Liver (tissue), 9 donors: Measurements from ENCODE around the gene KCNQ5. TPM values are rescaled to one million over a fixed set of nuclear protein-coding genes. Genes with fewer than 3 reads are reported as not detected.

Source experiments
- DNase-seq: peaks from one replicate; pipeline ENCODE4 v3.0.0-alpha.2; 2017; ENCODE audit warnings: low spot score
- H3K27ac ChIP-seq, 2 donors: one replicate each; pipeline ENCODE4 v1.7.0; 2013; ENCODE audit warnings: inconsistent platforms in 2 of 2, low read length in 2 of 2, control low read depth in 1 of 2, low read depth in 1 of 2, mild to moderate bottlenecking in 1 of 2
- H3K27me3 ChIP-seq, 4 donors: one replicate each; pipeline versions ENCODE4 v1.6.1 to v1.7.0; 2013; ENCODE audit warnings: low read length in 3 of 4, inconsistent platforms in 1 of 4, mild to moderate bottlenecking in 1 of 4, moderate library complexity in 1 of 4; ENCODE audit not compliant: control insufficient read depth in 4 of 4, insufficient read depth in 4 of 4
- H3K36me3 ChIP-seq, 4 donors: one replicate each; pipeline versions ENCODE4 v1.6.1 to v1.7.0; 2013; ENCODE audit warnings: low read length in 3 of 4, mild to moderate bottlenecking in 3 of 4, low read depth in 1 of 4, moderate library complexity in 1 of 4; ENCODE audit not compliant: control insufficient read depth in 4 of 4, insufficient read depth in 3 of 4
- H3K4me1 ChIP-seq, 4 donors: one replicate each; pipeline versions ENCODE4 v1.6.1 to v1.7.0; 2013; ENCODE audit warnings: low read length in 3 of 4, mild to moderate bottlenecking in 3 of 4, moderate library complexity in 1 of 4; ENCODE audit not compliant: control insufficient read depth in 4 of 4, insufficient read depth in 4 of 4
- H3K4me3 ChIP-seq, 3 donors: one replicate each; pipeline versions ENCODE4 v1.6.1 to v1.7.0; 2013; ENCODE audit warnings: low read length in 3 of 3, control low read depth in 1 of 3, low read depth in 1 of 3, mild to moderate bottlenecking in 1 of 3
- H3K9ac ChIP-seq, 2 donors: one replicate each; pipeline ENCODE4 v1.7.0; 2013; ENCODE audit warnings: low read length in 2 of 2, mild to moderate bottlenecking in 2 of 2, moderate library complexity in 2 of 2, control low read depth in 1 of 2, low read depth in 1 of 2
- H3K9me3 ChIP-seq, 4 donors: one replicate each; pipeline versions ENCODE4 v1.6.1 to v1.7.0; 2013; ENCODE audit warnings: low read length in 3 of 4; ENCODE audit not compliant: control insufficient read depth in 4 of 4
- EGR1 ChIP-seq, 2 donors: IDR thresholded peaks; 2 replicates each; pipeline ENCODE4 v1.6.1; 2016 to 2018; ENCODE audit warnings: antibody characterized with exemption in 2 of 2, low read depth in 2 of 2
- FOXA1 ChIP-seq: IDR thresholded peaks from 2 replicates; pipeline ENCODE4 v1.6.1; 2016; ENCODE audit warnings: antibody characterized with exemption
- GABPA ChIP-seq, 2 donors: IDR thresholded peaks in 1 of 2; conservative IDR thresholded peaks in 1 of 2; 2 replicates each; pipeline ENCODE4 v1.6.1; 2016; ENCODE audit warnings: antibody characterized with exemption in 2 of 2, mild to moderate bottlenecking in 1 of 2, moderate library complexity in 1 of 2
- HNF4G ChIP-seq: IDR thresholded peaks from 2 replicates; pipeline ENCODE4 v1.6.1; 2016; ENCODE audit warnings: antibody characterized with exemption
- JUND ChIP-seq, 2 donors: IDR thresholded peaks; 2 replicates each; pipeline ENCODE4 v1.6.1; 2016; ENCODE audit warnings: antibody characterized with exemption in 2 of 2
- NR2F2 ChIP-seq: IDR thresholded peaks from 2 replicates; pipeline ENCODE4 v1.6.1; 2016; ENCODE audit warnings: antibody characterized with exemption
- RAD21 ChIP-seq, 2 donors: IDR thresholded peaks; 2 replicates each; pipeline ENCODE4 v1.6.1; 2016; ENCODE audit warnings: antibody characterized with exemption in 2 of 2, mild to moderate bottlenecking in 2 of 2
- RXRA ChIP-seq, 2 donors: IDR thresholded peaks; 2 replicates each; pipeline ENCODE4 v1.6.1; 2017 to 2018; ENCODE audit warnings: antibody characterized with exemption in 2 of 2, mild to moderate bottlenecking in 1 of 2
- WGBS: extraction: QIAGEN DNeasy Blood & Tissue Kit; methylation state at CpG from one replicate; pipeline ENCODE4 v1.1.7; 2013; 5-methylcytosine and 5-hydroxymethylcytosine counted together
- polyA plus RNA-seq, 2 donors: library from polyadenylated mRNA; stranded (reverse) in 1 of 2; unstranded in 1 of 2; fragments of 200-250 nt in 1 of 2; fragments of >200 nt in 1 of 2; fragmentation: Nextera tagmentation in 1 of 2; extraction: Ambion mirVana in 1 of 2; gene quantifications; one replicate each; pipeline versions ENCODE4 v1.2.1 to v1.2.3, GENCODE V29; 2013 to 2015
- total RNA-seq, 2 donors: library from RNA; depleted of rRNA; stranded (reverse); fragments of >200 nt; gene quantifications; one replicate each; pipeline ENCODE4 v1.2.3, GENCODE V29; 2014
- TF ChIP-seq, protein P1 (sequence below): IDR thresholded peaks from 2 replicates; pipeline ENCODE4 v1.6.1; 2016; ENCODE audit warnings: antibody characterized with exemption
- TF ChIP-seq, protein P2 (sequence below): fragments of 150-350 bp; IDR thresholded peaks from 2 replicates; pipeline ENCODE4 v1.5.1; 2017; ENCODE audit warnings: improper control_type of control experiment, low read depth, low read length; ENCODE audit not compliant: missing input control
- TF ChIP-seq, protein P3 (sequence below): IDR thresholded peaks from 2 replicates; pipeline ENCODE4 v1.6.1; 2016; ENCODE audit warnings: antibody characterized with exemption
- TF ChIP-seq, protein P4 (sequence below): IDR thresholded peaks from 2 replicates; pipeline ENCODE4 v1.6.1; 2016; ENCODE audit warnings: antibody characterized with exemption, mild to moderate bottlenecking
- donor health status: healthy.
- donor health status: healthy.
- donor health status: healthy.
- donor health status: healthy.
- donor health status: healthy.

The KCNQ5 gene
- total and polyA plus RNA-seq, 4 donors = 0.02 to 1.1 (median 0.15) TPM

DNA sequence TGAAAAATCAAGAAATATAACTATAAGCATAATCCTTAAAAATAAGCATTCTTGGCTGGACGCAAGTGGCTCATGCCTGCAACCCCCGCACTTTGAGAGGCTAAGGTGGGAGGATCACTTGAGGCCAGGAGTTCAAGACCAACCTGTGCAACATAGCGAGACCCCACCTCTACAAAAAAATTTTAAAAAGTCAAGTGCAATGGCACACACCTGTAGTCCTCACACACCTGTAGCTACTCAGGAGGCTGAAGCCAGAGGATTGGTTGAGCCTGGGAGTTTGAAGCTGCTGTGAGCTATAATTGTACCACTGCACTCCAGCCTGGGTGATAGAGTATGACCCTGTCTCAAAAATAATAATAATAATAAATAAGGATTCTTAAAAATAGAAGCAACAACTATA, 494.5 kb downstream of the KCNQ5 start:
- Histone ChIP-seq H3K4me1 (no peaks in the 10 kb centered on the region), H3K9me3 (no peaks in the 10 kb centered on the region), H3K36me3 (no peaks in the 10 kb centered on the region), H3K9ac (no peak overlapping the region), H3K27me3 (peaks cover 0 to 5% (median 2%) of the 10 kb centered on the region in 4 donors), H3K27ac (no peak overlapping the region), H3K4me3 (no peak overlapping the region)
- no peak for DNase-seq
- 84% methylated on average over 3 of the region's 3 CpGs for WGBS
- TF ChIP-seq HNF4G = no peak
- TF ChIP-seq RAD21 (IDR thresholded peaks at IDR 0.05) = no peak
- no peak for TF ChIP-seq GABPA (IDR thresholded peaks at IDR 0.05 in 1 of 2, conservative IDR thresholded peaks at IDR 0.05 in 1 of 2)
- TF ChIP-seq RXRA (IDR thresholded peaks at IDR 0.05) = no peak
- no peak for TF ChIP-seq FOXA1

DNA sequence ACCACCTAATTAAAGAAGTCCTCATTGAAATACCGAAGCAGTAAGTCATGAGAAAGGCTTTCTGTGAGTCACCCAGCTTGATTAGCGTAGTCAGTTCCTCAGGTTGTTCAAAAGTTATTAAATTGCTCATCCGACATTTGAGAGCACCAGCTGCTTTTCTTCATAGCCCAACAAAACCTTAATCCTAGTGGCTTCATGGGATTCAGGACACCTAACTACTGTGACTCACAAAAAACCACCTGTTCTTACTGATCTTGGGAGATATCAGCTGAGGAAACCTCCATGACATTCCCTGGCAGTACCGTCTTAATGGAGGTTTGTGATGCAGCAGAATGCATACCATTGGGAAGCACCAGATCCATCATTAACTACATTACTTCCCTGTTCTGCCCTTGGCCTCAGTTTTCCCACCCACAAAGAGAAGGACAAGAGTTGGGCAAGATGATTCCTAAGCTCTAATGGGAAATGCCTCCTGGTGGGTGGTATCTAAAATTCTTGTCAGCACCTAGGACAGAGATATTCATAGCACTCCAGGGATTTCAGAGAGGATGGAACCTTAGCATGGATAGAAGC, 499.6 kb downstream of the KCNQ5 start:
- H3K27me3 ChIP-seq = peaks cover 0 to 6% (median 2%) of the 10 kb centered on the region in 4 donors
- H3K4me3 ChIP-seq = no peak overlapping the region
- no peak for DNase-seq
- H3K9ac ChIP-seq = no peak overlapping the region
- no peaks in the 10 kb centered on the region for H3K9me3 ChIP-seq
- TF ChIP-seq, protein P1, sequence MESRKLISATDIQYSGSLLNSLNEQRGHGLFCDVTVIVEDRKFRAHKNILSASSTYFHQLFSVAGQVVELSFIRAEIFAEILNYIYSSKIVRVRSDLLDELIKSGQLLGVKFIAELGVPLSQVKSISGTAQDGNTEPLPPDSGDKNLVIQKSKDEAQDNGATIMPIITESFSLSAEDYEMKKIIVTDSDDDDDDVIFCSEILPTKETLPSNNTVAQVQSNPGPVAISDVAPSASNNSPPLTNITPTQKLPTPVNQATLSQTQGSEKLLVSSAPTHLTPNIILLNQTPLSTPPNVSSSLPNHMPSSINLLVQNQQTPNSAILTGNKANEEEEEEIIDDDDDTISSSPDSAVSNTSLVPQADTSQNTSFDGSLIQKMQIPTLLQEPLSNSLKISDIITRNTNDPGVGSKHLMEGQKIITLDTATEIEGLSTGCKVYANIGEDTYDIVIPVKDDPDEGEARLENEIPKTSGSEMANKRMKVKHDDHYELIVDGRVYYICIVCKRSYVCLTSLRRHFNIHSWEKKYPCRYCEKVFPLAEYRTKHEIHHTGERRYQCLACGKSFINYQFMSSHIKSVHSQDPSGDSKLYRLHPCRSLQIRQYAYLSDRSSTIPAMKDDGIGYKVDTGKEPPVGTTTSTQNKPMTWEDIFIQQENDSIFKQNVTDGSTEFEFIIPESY = no peak
- no peak for TF ChIP-seq RXRA (IDR thresholded peaks at IDR 0.05)
- TF ChIP-seq NR2F2 = no peak
- TF ChIP-seq, protein P2, sequence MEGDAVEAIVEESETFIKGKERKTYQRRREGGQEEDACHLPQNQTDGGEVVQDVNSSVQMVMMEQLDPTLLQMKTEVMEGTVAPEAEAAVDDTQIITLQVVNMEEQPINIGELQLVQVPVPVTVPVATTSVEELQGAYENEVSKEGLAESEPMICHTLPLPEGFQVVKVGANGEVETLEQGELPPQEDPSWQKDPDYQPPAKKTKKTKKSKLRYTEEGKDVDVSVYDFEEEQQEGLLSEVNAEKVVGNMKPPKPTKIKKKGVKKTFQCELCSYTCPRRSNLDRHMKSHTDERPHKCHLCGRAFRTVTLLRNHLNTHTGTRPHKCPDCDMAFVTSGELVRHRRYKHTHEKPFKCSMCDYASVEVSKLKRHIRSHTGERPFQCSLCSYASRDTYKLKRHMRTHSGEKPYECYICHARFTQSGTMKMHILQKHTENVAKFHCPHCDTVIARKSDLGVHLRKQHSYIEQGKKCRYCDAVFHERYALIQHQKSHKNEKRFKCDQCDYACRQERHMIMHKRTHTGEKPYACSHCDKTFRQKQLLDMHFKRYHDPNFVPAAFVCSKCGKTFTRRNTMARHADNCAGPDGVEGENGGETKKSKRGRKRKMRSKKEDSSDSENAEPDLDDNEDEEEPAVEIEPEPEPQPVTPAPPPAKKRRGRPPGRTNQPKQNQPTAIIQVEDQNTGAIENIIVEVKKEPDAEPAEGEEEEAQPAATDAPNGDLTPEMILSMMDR = no peak
- no peak for TF ChIP-seq HNF4G
- TF ChIP-seq, protein P3, sequence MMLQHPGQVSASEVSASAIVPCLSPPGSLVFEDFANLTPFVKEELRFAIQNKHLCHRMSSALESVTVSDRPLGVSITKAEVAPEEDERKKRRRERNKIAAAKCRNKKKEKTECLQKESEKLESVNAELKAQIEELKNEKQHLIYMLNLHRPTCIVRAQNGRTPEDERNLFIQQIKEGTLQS = no peak
- no peak for TF ChIP-seq JUND (IDR thresholded peaks at IDR 0.05)
- TF ChIP-seq, protein P4, sequence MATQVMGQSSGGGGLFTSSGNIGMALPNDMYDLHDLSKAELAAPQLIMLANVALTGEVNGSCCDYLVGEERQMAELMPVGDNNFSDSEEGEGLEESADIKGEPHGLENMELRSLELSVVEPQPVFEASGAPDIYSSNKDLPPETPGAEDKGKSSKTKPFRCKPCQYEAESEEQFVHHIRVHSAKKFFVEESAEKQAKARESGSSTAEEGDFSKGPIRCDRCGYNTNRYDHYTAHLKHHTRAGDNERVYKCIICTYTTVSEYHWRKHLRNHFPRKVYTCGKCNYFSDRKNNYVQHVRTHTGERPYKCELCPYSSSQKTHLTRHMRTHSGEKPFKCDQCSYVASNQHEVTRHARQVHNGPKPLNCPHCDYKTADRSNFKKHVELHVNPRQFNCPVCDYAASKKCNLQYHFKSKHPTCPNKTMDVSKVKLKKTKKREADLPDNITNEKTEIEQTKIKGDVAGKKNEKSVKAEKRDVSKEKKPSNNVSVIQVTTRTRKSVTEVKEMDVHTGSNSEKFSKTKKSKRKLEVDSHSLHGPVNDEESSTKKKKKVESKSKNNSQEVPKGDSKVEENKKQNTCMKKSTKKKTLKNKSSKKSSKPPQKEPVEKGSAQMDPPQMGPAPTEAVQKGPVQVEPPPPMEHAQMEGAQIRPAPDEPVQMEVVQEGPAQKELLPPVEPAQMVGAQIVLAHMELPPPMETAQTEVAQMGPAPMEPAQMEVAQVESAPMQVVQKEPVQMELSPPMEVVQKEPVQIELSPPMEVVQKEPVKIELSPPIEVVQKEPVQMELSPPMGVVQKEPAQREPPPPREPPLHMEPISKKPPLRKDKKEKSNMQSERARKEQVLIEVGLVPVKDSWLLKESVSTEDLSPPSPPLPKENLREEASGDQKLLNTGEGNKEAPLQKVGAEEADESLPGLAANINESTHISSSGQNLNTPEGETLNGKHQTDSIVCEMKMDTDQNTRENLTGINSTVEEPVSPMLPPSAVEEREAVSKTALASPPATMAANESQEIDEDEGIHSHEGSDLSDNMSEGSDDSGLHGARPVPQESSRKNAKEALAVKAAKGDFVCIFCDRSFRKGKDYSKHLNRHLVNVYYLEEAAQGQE = no peak
- TF ChIP-seq EGR1 (IDR thresholded peaks at IDR 0.05; ENCODE audit: low read depth in 2 of 2) = no peak
- TF ChIP-seq RAD21 (IDR thresholded peaks at IDR 0.05) = no peak
- H3K27ac ChIP-seq = no peak overlapping the region
- 82% methylated on average over 4 of the region's 4 CpGs for WGBS
- no peaks in the 10 kb centered on the region for H3K36me3 ChIP-seq
- no peaks in the 10 kb centered on the region for H3K4me1 ChIP-seq
